Fibroblast of skin of back (primary cell): Measurements from ENCODE around the gene GMEB2.
"Not testable (repeated sequence)": the region's sequence is repeated elsewhere in the genome, so short reads cannot be mapped to it uniquely, and the experiment has no call there.

Experiments
- DNase-seq: peaks from one replicate; pipeline ENCODE4 v3.0.0-alpha.2; 2013

GMEB2 gene

GRCh38 chr20:63612276-63612931 lies 14.5 kb downstream of the GMEB2 start:
- no peak for DNase-seq

- peak; percentile 23 for DNase-seq
These were observed 15.3 kb downstream of the GMEB2 start for GRCh38 chr20:63611646-63612045.

GRCh38 chr20:63610581-63611435 lies 16.1 kb downstream of the GMEB2 start:
- no peak for DNase-seq

- DNase-seq: no peak
These were observed 20.2 kb downstream of the GMEB2 start for GRCh38 chr20:63606686-63607085.

GRCh38 chr20:63602321-63602720 lies 24.6 kb downstream of the GMEB2 start:
- DNase-seq: no peak

GRCh38 chr20:63601679-63602078 lies 25.2 kb downstream of the GMEB2 start:
- not testable (repeated sequence) for DNase-seq

- DNase-seq: no peak
These were observed 27.4 kb downstream of the GMEB2 start for GRCh38 chr20:63599396-63600050.

GRCh38 chr20:63598479-63599395 lies 28.2 kb downstream of the GMEB2 start:
- no peak for DNase-seq

GRCh38 chr20:63597651-63598478 lies 29.0 kb downstream of the GMEB2 start:
- DNase-seq: no peak

- DNase-seq: no peak
These were observed 30.5 kb downstream of the GMEB2 start for GRCh38 chr20:63596423-63596822.

- DNase-seq: no peak
These were observed 31.3 kb downstream of the GMEB2 start for GRCh38 chr20:63595416-63596127.

GRCh38 chr20:63594043-63594561 lies 32.8 kb downstream of the GMEB2 start:
- DNase-seq: peak; percentile 26

- DNase-seq: no peak
These were observed 34.2 kb downstream of the GMEB2 start for GRCh38 chr20:63592661-63593060.

- DNase-seq: no peak
These were observed 35.0 kb downstream of the GMEB2 start for GRCh38 chr20:63591786-63592355.

- no peak for DNase-seq
These were observed 35.8 kb downstream of the GMEB2 start for GRCh38 chr20:63591147-63591533.

GRCh38 chr20:63590218-63591146 lies 36.4 kb downstream of the GMEB2 start:
- DNase-seq: no peak

GRCh38 chr20:63589261-63590217 lies 37.4 kb downstream of the GMEB2 start:
- no peak for DNase-seq

- DNase-seq: no peak
These were observed 38.3 kb downstream of the GMEB2 start for GRCh38 chr20:63588641-63589041.
